Measurements from ENCODE around the gene MRTO4. TPM values are rescaled to one million over a fixed set of nuclear protein-coding genes. Genes with fewer than 3 reads are reported as not detected.
"Not testable (repeated sequence)": the region's sequence is repeated elsewhere in the genome, so short reads cannot be mapped to it uniquely, and the experiment has no call there.

Gene MRTO4
- total RNA-seq, 1 donor from 2014 or later, result 32.0 TPM

DNA sequence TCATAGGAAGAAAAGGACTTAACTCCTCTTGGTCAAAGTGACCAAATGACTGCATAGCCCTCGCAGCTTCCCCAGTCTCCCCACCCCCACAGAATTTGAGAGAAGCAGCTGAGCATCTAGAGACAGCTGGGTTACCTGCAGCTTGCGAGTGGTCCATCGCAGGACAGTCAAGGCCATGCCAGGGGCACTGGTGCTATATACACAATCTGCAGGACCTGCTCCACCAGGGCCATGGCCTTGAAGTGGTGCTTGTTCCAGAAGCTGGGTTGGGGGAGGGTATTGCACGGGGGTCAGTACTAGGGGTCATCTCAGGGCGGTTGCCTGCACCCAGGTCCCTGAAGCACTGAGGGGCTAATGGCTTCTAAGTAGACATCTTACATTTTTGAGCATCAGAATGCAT lies 10.4 kb downstream of the MRTO4 start:
- H3K27me3 Mint-ChIP-seq (ENCODE audit: low read depth), result no peaks in the 10 kb centered on the region

DNA sequence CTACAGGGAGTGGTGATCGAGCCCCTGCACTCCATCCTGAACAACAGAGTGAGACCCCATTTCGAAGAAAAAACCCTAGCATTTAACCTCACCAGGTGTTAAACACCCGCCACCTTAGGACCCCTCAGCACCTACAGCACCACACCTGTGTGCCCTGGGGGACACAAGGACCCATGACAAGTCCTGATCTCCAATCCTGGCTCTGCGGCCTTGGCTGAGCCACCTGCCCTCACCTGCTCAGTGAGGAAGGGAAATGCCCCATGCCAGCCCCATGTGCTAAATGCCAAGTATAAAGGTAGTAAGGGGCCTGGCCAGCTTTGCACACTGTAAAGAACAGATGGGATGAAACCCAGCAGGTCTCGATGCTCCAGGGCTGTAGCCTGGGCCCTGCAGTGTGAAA lies 11.1 kb downstream of the MRTO4 start:
- TF ChIP-seq, protein P1, sequence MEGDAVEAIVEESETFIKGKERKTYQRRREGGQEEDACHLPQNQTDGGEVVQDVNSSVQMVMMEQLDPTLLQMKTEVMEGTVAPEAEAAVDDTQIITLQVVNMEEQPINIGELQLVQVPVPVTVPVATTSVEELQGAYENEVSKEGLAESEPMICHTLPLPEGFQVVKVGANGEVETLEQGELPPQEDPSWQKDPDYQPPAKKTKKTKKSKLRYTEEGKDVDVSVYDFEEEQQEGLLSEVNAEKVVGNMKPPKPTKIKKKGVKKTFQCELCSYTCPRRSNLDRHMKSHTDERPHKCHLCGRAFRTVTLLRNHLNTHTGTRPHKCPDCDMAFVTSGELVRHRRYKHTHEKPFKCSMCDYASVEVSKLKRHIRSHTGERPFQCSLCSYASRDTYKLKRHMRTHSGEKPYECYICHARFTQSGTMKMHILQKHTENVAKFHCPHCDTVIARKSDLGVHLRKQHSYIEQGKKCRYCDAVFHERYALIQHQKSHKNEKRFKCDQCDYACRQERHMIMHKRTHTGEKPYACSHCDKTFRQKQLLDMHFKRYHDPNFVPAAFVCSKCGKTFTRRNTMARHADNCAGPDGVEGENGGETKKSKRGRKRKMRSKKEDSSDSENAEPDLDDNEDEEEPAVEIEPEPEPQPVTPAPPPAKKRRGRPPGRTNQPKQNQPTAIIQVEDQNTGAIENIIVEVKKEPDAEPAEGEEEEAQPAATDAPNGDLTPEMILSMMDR (IDR thresholded peaks at IDR 0.05; ENCODE audit: unreplicated experiment), result no peak
- Mint-ChIP-seq H3K4me1 (no peaks in the 10 kb centered on the region), H3K27ac (no peak overlapping the region), H3K9me3 (no peaks in the 10 kb centered on the region), H3K27me3 (ENCODE audit: low read depth) (no peaks in the 10 kb centered on the region), H3K4me3 (no peak overlapping the region), H3K36me3 (peaks cover 7% of the 10 kb centered on the region)
- no peak for DNase-seq (ENCODE audit: low spot score in 2 of 2, unreplicated experiment in 2 of 2)

More for the DNA sequence above, 10.4 kb downstream of the MRTO4 start:
- Mint-ChIP-seq H3K36me3 (peaks cover 10% of the 10 kb centered on the region), H3K27ac (no peak overlapping the region), H3K9me3 (no peaks in the 10 kb centered on the region), H3K4me3 (no peak overlapping the region), H3K4me1 (no peaks in the 10 kb centered on the region)
- TF ChIP-seq, protein P1 (IDR thresholded peaks at IDR 0.05; ENCODE audit: unreplicated experiment), result no peak
- DNase-seq (ENCODE audit: low spot score in 2 of 2, unreplicated experiment in 2 of 2), result no peak

DNA sequence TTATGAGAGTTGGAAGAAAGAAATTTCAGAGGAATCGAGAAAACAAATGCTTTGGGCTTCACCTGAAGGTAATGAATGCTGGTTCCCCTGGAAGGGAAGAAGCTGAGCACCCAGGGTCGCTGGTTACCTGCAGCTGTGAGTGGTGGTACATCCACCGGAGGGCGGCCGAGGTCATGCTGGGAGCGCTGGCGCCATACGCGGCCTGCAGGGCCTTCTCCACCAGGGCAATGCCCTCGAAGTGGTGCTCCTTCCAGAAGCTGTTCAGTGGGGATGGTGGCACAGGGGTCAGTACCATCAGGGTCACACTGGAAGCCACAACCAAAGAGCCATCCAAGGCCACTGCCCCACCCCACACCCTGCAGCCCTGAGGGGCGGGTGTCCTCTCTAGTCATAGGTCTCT lies 16.8 kb downstream of the MRTO4 start:
- Mint-ChIP-seq H3K9me3 (no peaks in the 10 kb centered on the region), H3K36me3 (peaks cover 5% of the 10 kb centered on the region), H3K27ac (no peak overlapping the region), H3K4me3 (no peak overlapping the region), H3K27me3 (ENCODE audit: low read depth) (no peaks in the 10 kb centered on the region), H3K4me1 (no peaks in the 10 kb centered on the region)
- TF ChIP-seq, protein P1 (IDR thresholded peaks at IDR 0.05; ENCODE audit: unreplicated experiment), result no peak
- DNase-seq (ENCODE audit: low spot score in 2 of 2, unreplicated experiment in 2 of 2), result no peak

DNA sequence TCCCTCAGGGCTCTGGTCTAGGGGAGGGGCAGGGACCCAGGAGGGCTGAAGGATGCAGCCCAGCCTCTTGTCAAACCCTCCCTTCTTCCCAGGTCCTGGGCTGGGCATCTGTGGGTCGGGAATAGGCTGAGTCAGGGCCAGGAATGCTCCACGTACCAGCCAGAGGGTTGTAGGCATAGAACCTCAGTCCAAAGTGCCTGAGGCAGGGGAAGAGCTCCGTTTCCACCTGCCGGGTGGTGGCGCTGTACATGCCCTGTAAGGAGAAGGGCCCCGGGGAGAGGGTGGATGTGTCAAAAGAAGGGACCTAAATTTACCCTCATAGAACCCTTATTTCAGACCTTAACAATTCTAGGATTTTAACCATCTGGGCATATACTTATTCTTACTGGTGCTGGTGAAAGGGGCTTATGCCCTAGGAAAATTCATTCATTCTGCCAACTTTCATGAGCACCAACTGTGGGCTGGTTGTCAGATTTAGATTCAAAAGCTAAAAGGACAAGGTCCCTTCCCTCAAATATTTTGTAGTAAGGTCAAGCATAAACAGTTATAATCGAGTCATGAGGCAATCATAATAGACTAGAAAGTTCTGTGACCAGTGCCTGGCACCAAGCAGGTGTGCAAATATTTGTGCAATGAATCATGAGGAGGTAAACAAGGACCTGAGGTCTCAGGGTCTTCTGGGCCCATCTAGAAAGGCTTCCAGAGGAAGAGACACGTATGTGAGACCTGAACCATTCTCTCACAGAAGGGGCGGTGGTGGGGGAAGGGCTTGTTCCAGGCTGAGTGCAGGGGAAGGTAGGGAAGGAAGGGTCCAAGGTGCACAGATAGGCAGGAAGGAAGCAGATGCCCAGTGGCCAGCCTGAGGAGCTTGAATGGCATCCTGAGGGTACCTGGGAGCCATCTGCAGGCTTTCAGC lies 18.1 kb downstream of the MRTO4 start:
- H3K4me3 Mint-ChIP-seq; H3K4me1 Mint-ChIP-seq; DNase-seq (ENCODE audit: low spot score in 2 of 2, unreplicated experiment in 2 of 2); H3K9me3 Mint-ChIP-seq; H3K27me3 Mint-ChIP-seq (ENCODE audit: low read depth); H3K27ac Mint-ChIP-seq; H3K36me3 Mint-ChIP-seq: not testable (repeated sequence)

DNA sequence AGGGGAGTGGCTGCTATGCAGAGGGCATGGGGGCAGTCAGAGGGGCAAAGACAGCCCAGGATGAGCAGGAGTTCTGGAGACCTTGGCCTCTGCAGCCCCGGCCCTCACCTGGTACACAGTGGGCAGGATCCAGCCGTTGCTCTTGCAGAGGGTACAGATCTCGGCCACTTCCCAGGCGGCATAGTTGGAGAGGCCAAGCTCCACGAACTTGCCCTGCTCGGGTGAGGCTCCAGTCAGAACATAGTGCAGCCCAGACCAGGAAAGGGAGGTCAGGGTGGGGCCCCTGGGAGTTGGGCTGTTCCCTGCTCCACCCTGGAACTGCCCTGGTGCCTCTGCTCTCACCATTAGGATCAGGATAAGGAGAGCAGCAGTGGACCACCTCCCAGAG lies 18.7 kb downstream of the MRTO4 start:
- not testable (repeated sequence) for H3K9me3 Mint-ChIP-seq; DNase-seq (ENCODE audit: low spot score in 2 of 2, unreplicated experiment in 2 of 2); H3K4me1 Mint-ChIP-seq; H3K36me3 Mint-ChIP-seq; H3K27ac Mint-ChIP-seq; H3K27me3 Mint-ChIP-seq (ENCODE audit: low read depth); H3K4me3 Mint-ChIP-seq

- H3K27ac Mint-ChIP-seq, result no peak overlapping the region
- TF ChIP-seq, protein P1 (IDR thresholded peaks at IDR 0.05; ENCODE audit: unreplicated experiment), result no peak
- H3K27me3 Mint-ChIP-seq (ENCODE audit: low read depth), result no peaks in the 10 kb centered on the region
- H3K36me3 Mint-ChIP-seq, result peaks cover 12% of the 10 kb centered on the region
- no peak overlapping the region for H3K4me3 Mint-ChIP-seq
- H3K4me1 Mint-ChIP-seq, result no peaks in the 10 kb centered on the region
- DNase-seq (ENCODE audit: low spot score in 2 of 2, unreplicated experiment in 2 of 2), result no peak
- H3K9me3 Mint-ChIP-seq, result peaks cover 6% of the 10 kb centered on the region
Measured at GRCh38 chr1:19272064-19272463, 20.5 kb downstream of the MRTO4 start.
